CD4-positive, alpha-beta T cell treated with Interferon alpha-2 for 1 hour (primary cell): ENCODE data around the gene MGST2.
"Not testable (repeated sequence)": the region's sequence is repeated elsewhere in the genome, so short reads cannot be mapped to it uniquely, and the experiment has no call there.

Source experiments
- DNase-seq, 2 donors: peaks; one replicate each; pipeline ENCODE4 v3.0.0-alpha.2; 2020 to 2022

Gene MGST2

GRCh38 chr4:139665690-139666529 is at the start of gene MGST2:
Gene MGST2, plus strand, starts transcription at chr4:139665819. Its CDS starts 201 bp downstream, at chr4:139666020.
- peak; percentile 9 to 35 for DNase-seq

GRCh38 chr4:139617702-139618490 is 47.7 kb upstream of the MGST2 start:
- DNase-seq, result no peak

- peak in 1 of 2 donors; percentile 12 for DNase-seq
Measured at GRCh38 chr4:139619644-139620043, 46.0 kb upstream of the MGST2 start.

- DNase-seq, result no peak
Measured at GRCh38 chr4:139622901-139623381, 42.7 kb upstream of the MGST2 start.

- DNase-seq, result no peak
Measured at GRCh38 chr4:139624441-139625092, 41.1 kb upstream of the MGST2 start.

- no peak for DNase-seq
Measured at GRCh38 chr4:139625093-139625455, 40.5 kb upstream of the MGST2 start.

- no peak for DNase-seq
Measured at GRCh38 chr4:139625482-139625881, 40.1 kb upstream of the MGST2 start.

GRCh38 chr4:139628184-139629012 is 37.2 kb upstream of the MGST2 start:
- DNase-seq, result no peak

- DNase-seq, result no peak
Measured at GRCh38 chr4:139629436-139630125, 36.0 kb upstream of the MGST2 start.

- no peak for DNase-seq
Measured at GRCh38 chr4:139630126-139630495, 35.5 kb upstream of the MGST2 start.

GRCh38 chr4:139630991-139631390 is 34.6 kb upstream of the MGST2 start:
- no peak for DNase-seq

GRCh38 chr4:139631791-139632190 is 33.8 kb upstream of the MGST2 start:
- DNase-seq, result no peak

- DNase-seq, result not testable (repeated sequence)
Measured at GRCh38 chr4:139632739-139633138, 32.9 kb upstream of the MGST2 start.

- no peak for DNase-seq
Measured at GRCh38 chr4:139633195-139633594, 32.4 kb upstream of the MGST2 start.

- no peak for DNase-seq
Measured at GRCh38 chr4:139633661-139634060, 32.0 kb upstream of the MGST2 start.

GRCh38 chr4:139635966-139636365 is 29.7 kb upstream of the MGST2 start:
- DNase-seq, result no peak

- not testable (repeated sequence) for DNase-seq
Measured at GRCh38 chr4:139638306-139638705, 27.3 kb upstream of the MGST2 start.

- DNase-seq, result no peak
Measured at GRCh38 chr4:139639654-139640053, 26.0 kb upstream of the MGST2 start.

- no peak for DNase-seq
Measured at GRCh38 chr4:139641218-139641617, 24.4 kb upstream of the MGST2 start.

GRCh38 chr4:139642364-139642763 is 23.3 kb upstream of the MGST2 start:
- no peak for DNase-seq

- no peak for DNase-seq
Measured at GRCh38 chr4:139643042-139643895, 22.4 kb upstream of the MGST2 start.
